ENCODE results near the gene DYNLL2.

Gene DYNLL2

DNA sequence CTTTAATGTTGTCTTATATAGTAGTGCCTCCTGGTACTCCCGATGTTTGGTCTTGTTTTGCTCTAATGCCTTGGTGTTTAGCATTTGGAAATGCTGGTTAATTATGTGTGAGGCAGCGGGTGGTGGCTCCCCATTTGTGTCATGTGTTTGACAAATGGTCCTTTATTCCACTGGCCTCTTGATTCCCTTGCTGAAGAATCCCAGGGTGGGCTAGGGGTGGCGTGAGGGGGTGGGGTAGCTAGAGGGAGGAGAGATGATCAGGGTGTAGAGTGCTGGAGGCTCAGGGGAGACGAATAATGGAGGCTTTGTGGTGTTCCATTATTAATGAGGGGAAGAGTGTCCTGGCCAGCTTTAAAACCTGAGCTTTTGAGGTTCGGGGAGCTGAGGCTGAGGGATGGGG, 5.4 kb downstream of the DYNLL2 start:
- peaks cover 6% of the 10 kb centered on the region for H3K4me1 ChIP-seq (ENCODE audit: low read length)
- H3K36me3 ChIP-seq (replicated peaks; ENCODE audit: insufficient read depth, low read length), result peaks cover 5% of the 10 kb centered on the region; the same call in 1 of the 2 replicates
- H4K20me1 ChIP-seq (ENCODE audit: insufficient read depth, low read length), result peaks cover 32% of the 10 kb centered on the region
- no peak overlapping the region for H3K4me2 ChIP-seq (ENCODE audit: low read depth, low read length)
- DNase-seq, result no peak
- no peak overlapping the region for H3K4me3 ChIP-seq (ENCODE audit: low read length)
- TF ChIP-seq, protein P1, sequence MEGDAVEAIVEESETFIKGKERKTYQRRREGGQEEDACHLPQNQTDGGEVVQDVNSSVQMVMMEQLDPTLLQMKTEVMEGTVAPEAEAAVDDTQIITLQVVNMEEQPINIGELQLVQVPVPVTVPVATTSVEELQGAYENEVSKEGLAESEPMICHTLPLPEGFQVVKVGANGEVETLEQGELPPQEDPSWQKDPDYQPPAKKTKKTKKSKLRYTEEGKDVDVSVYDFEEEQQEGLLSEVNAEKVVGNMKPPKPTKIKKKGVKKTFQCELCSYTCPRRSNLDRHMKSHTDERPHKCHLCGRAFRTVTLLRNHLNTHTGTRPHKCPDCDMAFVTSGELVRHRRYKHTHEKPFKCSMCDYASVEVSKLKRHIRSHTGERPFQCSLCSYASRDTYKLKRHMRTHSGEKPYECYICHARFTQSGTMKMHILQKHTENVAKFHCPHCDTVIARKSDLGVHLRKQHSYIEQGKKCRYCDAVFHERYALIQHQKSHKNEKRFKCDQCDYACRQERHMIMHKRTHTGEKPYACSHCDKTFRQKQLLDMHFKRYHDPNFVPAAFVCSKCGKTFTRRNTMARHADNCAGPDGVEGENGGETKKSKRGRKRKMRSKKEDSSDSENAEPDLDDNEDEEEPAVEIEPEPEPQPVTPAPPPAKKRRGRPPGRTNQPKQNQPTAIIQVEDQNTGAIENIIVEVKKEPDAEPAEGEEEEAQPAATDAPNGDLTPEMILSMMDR (IDR thresholded peaks at IDR 0.05; ENCODE audit: low read length), result no peak
- TF ChIP-seq EZH2phosphoT487 (IDR thresholded peaks at IDR 0.05; ENCODE audit: low read length) (no peak), EZH2 (optimal IDR thresholded peaks at IDR 0.05; ENCODE audit: low read depth, low read length) (no peak)
- H3K9me2 ChIP-seq (replicated peaks; ENCODE audit: insufficient read depth, low read length), result no peaks in the 10 kb centered on the region
- H3K27ac ChIP-seq (ENCODE audit: low read length), result no peak overlapping the region
- no peaks in the 10 kb centered on the region for H3K27me3 ChIP-seq (replicated peaks; ENCODE audit: insufficient read depth, low read length)
- H3K9ac ChIP-seq (ENCODE audit: low read length), result no peak overlapping the region
- H2AFZ ChIP-seq (ENCODE audit: low read length), result no peak overlapping the region
- H3F3A ChIP-seq (ENCODE audit: insufficient read depth, low read length), result no peaks in the 10 kb centered on the region
- peaks cover 65% of the 10 kb centered on the region for H3K79me2 ChIP-seq (ENCODE audit: low read length)
- H3K9me3 ChIP-seq (replicated peaks; ENCODE audit: insufficient read depth, low read length), result no peaks in the 10 kb centered on the region

DNA sequence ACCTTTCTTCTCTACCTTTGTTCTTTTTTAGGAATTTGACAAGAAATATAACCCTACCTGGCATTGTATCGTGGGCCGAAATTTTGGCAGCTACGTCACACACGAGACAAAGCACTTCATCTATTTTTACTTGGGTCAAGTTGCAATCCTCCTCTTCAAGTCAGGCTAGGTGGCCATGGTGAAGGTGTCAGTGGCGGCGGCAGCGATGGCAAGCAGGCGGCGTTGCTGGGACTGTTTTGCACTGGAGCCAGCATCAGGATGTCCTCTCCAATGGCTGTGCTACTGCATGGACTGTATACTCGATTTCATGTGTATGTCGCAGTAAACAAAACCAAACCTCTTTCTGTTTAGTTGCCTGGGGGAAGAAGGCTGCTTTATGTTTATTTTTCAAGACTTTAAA, 5.9 kb downstream of the DYNLL2 start:
- Histone ChIP-seq H3K4me2 (ENCODE audit: low read depth, low read length) (no peak overlapping the region), H3K27ac (ENCODE audit: low read length) (no peak overlapping the region), H3K9me3 (replicated peaks; ENCODE audit: insufficient read depth, low read length) (no peaks in the 10 kb centered on the region), H3K27me3 (replicated peaks; ENCODE audit: insufficient read depth, low read length) (no peaks in the 10 kb centered on the region), H3K9ac (ENCODE audit: low read length) (no peak overlapping the region), H3K79me2 (ENCODE audit: low read length) (peaks cover 61% of the 10 kb centered on the region), H3F3A (ENCODE audit: insufficient read depth, low read length) (no peaks in the 10 kb centered on the region), H2AFZ (ENCODE audit: low read length) (no peak overlapping the region), H4K20me1 (ENCODE audit: insufficient read depth, low read length) (peaks cover 32% of the 10 kb centered on the region), H3K36me3 (replicated peaks; ENCODE audit: insufficient read depth, low read length) (peaks cover 5% of the 10 kb centered on the region; the same call in 1 of the 2 replicates), H3K4me3 (ENCODE audit: low read length) (no peak overlapping the region), H3K4me1 (ENCODE audit: low read length) (peaks cover 6% of the 10 kb centered on the region), H3K9me2 (replicated peaks; ENCODE audit: insufficient read depth, low read length) (no peaks in the 10 kb centered on the region)
- TF ChIP-seq, protein P1 (IDR thresholded peaks at IDR 0.05; ENCODE audit: low read length), result no peak
- TF ChIP-seq EZH2 (optimal IDR thresholded peaks at IDR 0.05; ENCODE audit: low read depth, low read length) (no peak), EZH2phosphoT487 (IDR thresholded peaks at IDR 0.05; ENCODE audit: low read length) (no peak)
- DNase-seq, result no peak

DNA sequence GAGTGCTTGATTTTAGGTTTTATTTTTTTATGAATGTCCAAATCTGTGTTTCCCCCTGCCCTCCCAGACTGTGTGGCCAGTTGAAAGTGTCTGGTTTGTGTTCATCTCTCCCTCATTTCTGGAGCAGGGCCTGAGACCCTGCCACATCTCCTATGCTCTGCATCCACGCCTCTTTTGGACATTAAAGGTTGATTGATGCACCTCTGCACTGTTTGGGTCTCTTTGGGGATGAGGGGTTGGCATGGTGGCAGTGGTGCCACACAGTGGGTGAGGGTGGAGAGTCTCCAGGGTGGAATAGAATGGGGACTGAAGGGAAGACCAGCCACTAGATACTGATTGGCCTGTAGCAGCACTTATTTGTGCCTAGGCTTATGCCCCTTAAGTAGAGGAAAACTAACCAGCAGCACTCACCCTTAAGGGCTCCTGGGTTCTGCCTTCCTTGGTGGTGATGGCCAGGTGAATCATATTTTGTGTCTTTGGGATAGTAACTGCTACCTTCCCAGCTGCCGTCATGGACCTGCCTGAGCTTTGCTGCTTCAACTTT, 7.9 kb downstream of the DYNLL2 start:
- TF ChIP-seq, protein P1 (IDR thresholded peaks at IDR 0.05; ENCODE audit: low read length), result no peak
- no peak for TF ChIP-seq EZH2phosphoT487 (IDR thresholded peaks at IDR 0.05; ENCODE audit: low read length)
- TF ChIP-seq EZH2 (optimal IDR thresholded peaks at IDR 0.05; ENCODE audit: low read depth, low read length), result no peak
- peaks cover 19% of the 10 kb centered on the region for H4K20me1 ChIP-seq (ENCODE audit: insufficient read depth, low read length)
- no peak overlapping the region for H3K9ac ChIP-seq (ENCODE audit: low read length)

More for the DNA sequence above, 7.9 kb downstream of the DYNLL2 start:
- DNase-seq, result no peak
- Histone ChIP-seq H3K4me3 (ENCODE audit: low read length) (no peak overlapping the region), H3K4me1 (ENCODE audit: low read length) (no peaks in the 10 kb centered on the region), H3K27me3 (replicated peaks; ENCODE audit: insufficient read depth, low read length) (no peaks in the 10 kb centered on the region), H3K36me3 (replicated peaks; ENCODE audit: insufficient read depth, low read length) (peaks cover 5% of the 10 kb centered on the region; the same call in 1 of the 2 replicates), H3K27ac (ENCODE audit: low read length) (no peak overlapping the region), H3K9me2 (replicated peaks; ENCODE audit: insufficient read depth, low read length) (no peaks in the 10 kb centered on the region), H2AFZ (ENCODE audit: low read length) (no peak overlapping the region), H3K9me3 (replicated peaks; ENCODE audit: insufficient read depth, low read length) (no peaks in the 10 kb centered on the region), H3K4me2 (ENCODE audit: low read depth, low read length) (no peak overlapping the region), H3K79me2 (ENCODE audit: low read length) (peaks cover 41% of the 10 kb centered on the region), H3F3A (ENCODE audit: insufficient read depth, low read length) (no peaks in the 10 kb centered on the region)

All from MM.1S (cell line).